ENCODE results near the gene RPS5. TPM values are rescaled to one million over a fixed set of nuclear protein-coding genes. Genes with fewer than 3 reads are reported as not detected.

Gene RPS5
- total RNA-seq, 1 experiment from 2014 or later, result 1,400 TPM

DNA sequence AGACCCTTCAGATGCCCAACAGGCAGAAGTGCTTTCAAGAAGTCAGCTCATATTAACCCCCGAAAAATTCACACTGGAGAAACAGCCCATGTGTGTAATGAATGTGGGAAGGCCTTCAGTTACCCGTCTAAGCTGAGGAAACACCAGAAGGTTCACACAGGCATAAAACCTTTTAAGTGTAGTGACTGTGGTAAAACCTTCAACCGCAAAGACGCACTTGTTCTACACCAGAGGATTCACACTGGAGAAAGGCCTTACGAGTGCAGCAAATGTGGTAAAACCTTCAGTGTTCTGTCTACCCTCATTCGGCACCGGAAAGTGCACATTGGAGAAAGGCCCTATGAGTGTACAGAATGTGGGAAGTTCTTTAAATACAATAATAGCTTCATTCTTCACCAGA lies 30.0 kb downstream of the RPS5 start:
- H3K4ac ChIP-seq (ENCODE audit: low read depth, low read length), result no peak overlapping the region
- no peak for TF ChIP-seq CTCF (conservative IDR thresholded peaks at IDR 0.05)
- no peaks in the 10 kb centered on the region for H3K79me1 ChIP-seq (ENCODE audit: insufficient read depth, low read depth, low read length, poor library complexity, severe bottlenecking)
- H3K23me2 ChIP-seq (ENCODE audit: insufficient read length, low read depth, low read length, poor library complexity, severe bottlenecking), result no peaks in the 10 kb centered on the region
- H2BK12ac ChIP-seq (ENCODE audit: insufficient read length, low read depth, low read length), result no peak overlapping the region
- Mint-ChIP-seq H3K27ac (no peak overlapping the region), H3K27me3 (ENCODE audit: low read depth) (no peaks in the 10 kb centered on the region), H3K4me3 (no peak overlapping the region), H3K4me1 (no peaks in the 10 kb centered on the region), H3K9me3 (peaks cover 0 to 8% of the 10 kb centered on the region in 2 experiments; a peak in 3 of 5 replicates), H3K36me3 (ENCODE audit: insufficient read depth in 1 of 3, low read depth in 3 of 3) (peaks cover 16 to 20% (median 17%) of the 10 kb centered on the region in 3 experiments)
- no peak overlapping the region for H4K5ac ChIP-seq (ENCODE audit: insufficient read length, low read depth, low read length)
- no peak overlapping the region for H3K18ac ChIP-seq (ENCODE audit: insufficient read length, low read depth, low read length)
- no peaks in the 10 kb centered on the region for H3K9me3 ChIP-seq (ENCODE audit: control insufficient read depth, low read depth, low read length)
- no peak overlapping the region for H3T11ph ChIP-seq (ENCODE audit: low read length)
- no peak overlapping the region for H4K8ac ChIP-seq (replicated peaks; ENCODE audit: insufficient read length, low read depth, low read length)
- H3K4me1 ChIP-seq (ENCODE audit: insufficient read depth, low read length), result no peaks in the 10 kb centered on the region
- H3K14ac ChIP-seq (ENCODE audit: insufficient read depth, low read length), result no peak overlapping the region
- no peak overlapping the region for H2BK15ac ChIP-seq (ENCODE audit: low read depth, low read length)
- H2AFZ ChIP-seq (ENCODE audit: low read length), result no peak overlapping the region
- no peak overlapping the region for H3K27ac ChIP-seq (ENCODE audit: insufficient read length, low read depth, low read length)
- H3K9ac ChIP-seq (ENCODE audit: extremely low read depth, insufficient read length, low read length), result no peak overlapping the region
- no CpG with 5 or more reads among the region's 7 CpGs for WGBS (ENCODE audit: extremely low coverage, insufficient read length, low lambda C conversion rate)
- no peaks in the 10 kb centered on the region for H4K20me1 ChIP-seq (ENCODE audit: control insufficient read depth, insufficient read depth, insufficient read length)
- H3K56ac ChIP-seq (ENCODE audit: insufficient read length, low read depth, low read length), result no peak overlapping the region
- no peak overlapping the region for H3K4me2 ChIP-seq (ENCODE audit: insufficient read depth, insufficient read length, low read length)
- no peak overlapping the region for H2BK120ac ChIP-seq (ENCODE audit: low read depth, low read length, poor library complexity, severe bottlenecking)
- no peak overlapping the region for H2AK5ac ChIP-seq (ENCODE audit: insufficient read length, low read length)
- no peaks in the 10 kb centered on the region for H3K27me3 ChIP-seq (ENCODE audit: insufficient read depth, low read length)
- no peak overlapping the region for H2BK20ac ChIP-seq (ENCODE audit: low read depth, low read length, poor library complexity, severe bottlenecking)
- no peaks in the 10 kb centered on the region for H3K79me2 ChIP-seq (ENCODE audit: insufficient read depth, low read length)
- H3K23ac ChIP-seq (ENCODE audit: insufficient read length, low read depth, low read length), result no peak overlapping the region
- no peak for DNase-seq
- no peak overlapping the region for H4K91ac ChIP-seq (ENCODE audit: insufficient read length, low read depth, low read length)
- H2BK5ac ChIP-seq (ENCODE audit: insufficient read length, low read length), result no peak overlapping the region

Measured in H9 (cell line).